NCI-H1092 treated with DMSO at 0.1 percent for 48 hours (cell line): ENCODE data around the gene STK36.

Experiments
- DNase-seq: peaks from one replicate; lab custom pipeline; 2025; lab: John Stamatoyannopoulos, UW

The STK36 gene, protein sequence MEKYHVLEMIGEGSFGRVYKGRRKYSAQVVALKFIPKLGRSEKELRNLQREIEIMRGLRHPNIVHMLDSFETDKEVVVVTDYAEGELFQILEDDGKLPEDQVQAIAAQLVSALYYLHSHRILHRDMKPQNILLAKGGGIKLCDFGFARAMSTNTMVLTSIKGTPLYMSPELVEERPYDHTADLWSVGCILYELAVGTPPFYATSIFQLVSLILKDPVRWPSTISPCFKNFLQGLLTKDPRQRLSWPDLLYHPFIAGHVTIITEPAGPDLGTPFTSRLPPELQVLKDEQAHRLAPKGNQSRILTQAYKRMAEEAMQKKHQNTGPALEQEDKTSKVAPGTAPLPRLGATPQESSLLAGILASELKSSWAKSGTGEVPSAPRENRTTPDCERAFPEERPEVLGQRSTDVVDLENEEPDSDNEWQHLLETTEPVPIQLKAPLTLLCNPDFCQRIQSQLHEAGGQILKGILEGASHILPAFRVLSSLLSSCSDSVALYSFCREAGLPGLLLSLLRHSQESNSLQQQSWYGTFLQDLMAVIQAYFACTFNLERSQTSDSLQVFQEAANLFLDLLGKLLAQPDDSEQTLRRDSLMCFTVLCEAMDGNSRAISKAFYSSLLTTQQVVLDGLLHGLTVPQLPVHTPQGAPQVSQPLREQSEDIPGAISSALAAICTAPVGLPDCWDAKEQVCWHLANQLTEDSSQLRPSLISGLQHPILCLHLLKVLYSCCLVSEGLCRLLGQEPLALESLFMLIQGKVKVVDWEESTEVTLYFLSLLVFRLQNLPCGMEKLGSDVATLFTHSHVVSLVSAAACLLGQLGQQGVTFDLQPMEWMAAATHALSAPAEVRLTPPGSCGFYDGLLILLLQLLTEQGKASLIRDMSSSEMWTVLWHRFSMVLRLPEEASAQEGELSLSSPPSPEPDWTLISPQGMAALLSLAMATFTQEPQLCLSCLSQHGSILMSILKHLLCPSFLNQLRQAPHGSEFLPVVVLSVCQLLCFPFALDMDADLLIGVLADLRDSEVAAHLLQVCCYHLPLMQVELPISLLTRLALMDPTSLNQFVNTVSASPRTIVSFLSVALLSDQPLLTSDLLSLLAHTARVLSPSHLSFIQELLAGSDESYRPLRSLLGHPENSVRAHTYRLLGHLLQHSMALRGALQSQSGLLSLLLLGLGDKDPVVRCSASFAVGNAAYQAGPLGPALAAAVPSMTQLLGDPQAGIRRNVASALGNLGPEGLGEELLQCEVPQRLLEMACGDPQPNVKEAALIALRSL (N-terminal part only)

DNA sequence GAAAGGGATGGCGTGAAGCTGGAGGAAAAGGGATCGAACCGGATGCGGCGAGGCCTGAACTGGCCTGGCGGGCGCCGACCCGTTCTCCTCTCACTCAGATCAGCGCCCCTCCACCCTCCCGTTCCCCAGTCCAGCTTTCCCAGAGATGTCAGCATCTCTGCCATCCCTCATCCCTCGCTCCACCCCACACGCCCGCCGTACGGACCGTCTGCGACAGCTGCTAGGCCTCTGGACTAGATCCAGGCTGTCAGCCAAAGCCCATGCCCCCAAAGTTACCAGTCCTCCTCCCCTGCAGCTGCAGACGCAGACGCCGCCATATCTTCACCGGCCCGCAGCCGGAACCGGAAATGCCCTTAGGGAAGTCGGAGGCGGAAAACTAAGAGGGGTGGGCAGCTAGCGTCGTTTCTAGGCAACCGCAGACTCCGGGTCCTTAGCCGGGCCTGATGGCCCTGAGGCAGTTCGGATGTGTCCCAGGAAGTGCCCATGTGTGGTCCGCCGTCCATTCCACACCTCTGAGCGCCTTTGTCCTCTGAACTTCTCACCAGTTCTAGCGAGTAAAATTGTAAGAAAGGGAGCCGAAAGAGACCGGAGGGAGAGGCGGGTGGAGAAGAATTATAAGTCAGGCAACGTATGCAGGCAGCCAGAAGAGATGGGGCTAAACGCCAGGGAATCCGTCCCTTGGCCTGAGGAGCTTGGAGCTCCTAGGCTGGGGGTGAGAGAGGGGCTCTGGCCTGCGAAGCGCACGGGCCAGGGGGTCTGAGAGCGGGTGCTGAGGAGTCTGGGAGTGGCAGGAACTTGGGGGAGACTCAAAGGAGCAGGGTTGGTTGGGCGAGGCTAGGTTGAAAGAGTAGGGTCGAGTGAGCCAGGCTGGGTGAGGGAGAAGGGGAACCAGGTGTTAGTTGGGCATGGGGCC lies at the start of gene STK36, which contains the start of gene RNF25:
STK36 (plus strand) TSS at position 433 of the 913 bp plus-strand sequence. CDS start 744 bp downstream, outside the sequence.
RNF25 (minus strand) TSS at position 349 of the 913 bp plus-strand sequence; CDS start at position 317, 32 bp downstream.
- DNase-seq = peak; percentile 86

DNA sequence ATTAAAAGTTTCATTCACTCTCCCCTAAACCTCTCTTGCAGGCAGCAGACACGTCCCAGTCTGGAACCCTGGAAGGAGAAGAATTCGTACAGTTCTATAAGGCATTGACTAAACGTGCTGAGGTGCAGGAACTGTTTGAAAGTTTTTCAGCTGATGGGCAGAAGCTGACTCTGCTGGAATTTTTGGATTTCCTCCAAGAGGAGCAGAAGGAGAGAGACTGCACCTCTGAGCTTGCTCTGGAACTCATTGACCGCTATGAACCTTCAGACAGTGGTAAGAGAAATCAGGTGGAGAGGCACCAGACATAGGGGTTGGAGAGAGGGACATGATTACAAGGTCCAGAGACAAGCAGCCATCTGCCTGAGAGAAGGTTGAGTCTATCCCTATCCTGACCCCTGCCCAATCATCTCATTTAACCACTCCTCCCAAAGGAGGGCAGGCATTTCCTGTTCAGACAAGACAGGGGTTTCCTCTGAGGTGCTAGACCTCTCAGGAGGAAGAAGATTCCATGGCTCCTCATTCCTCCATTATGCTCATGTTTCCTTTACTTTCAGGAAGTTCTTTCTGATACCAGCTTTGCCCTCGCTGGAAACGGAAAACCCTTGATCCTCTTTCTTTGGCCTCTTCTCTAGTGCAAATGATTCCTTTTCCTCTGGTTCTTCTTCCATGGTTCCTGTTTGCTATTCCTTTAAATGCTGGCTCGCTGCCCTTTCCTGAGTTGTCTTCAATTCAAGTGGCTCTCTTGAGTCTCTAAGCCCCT lies 49.1 kb upstream of the STK36 start:
- DNase-seq = no peak

DNA sequence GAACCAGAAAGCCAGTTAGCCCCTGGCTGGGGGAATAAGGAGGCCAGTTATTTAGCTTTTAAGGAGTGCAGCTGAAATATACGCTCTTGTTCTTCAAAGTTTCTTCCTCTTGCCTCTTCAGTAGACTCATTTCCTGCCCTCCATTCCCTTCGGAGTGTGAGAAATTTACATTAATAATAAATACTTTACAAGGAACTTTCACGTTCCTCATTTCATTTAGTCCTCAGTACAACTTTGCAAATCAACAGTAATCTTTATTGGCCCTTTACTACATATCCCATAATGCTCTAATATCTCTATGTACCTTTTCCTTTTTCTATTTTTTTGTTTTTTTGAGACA lies 48.5 kb upstream of the STK36 start:
- DNase-seq = no peak

DNA sequence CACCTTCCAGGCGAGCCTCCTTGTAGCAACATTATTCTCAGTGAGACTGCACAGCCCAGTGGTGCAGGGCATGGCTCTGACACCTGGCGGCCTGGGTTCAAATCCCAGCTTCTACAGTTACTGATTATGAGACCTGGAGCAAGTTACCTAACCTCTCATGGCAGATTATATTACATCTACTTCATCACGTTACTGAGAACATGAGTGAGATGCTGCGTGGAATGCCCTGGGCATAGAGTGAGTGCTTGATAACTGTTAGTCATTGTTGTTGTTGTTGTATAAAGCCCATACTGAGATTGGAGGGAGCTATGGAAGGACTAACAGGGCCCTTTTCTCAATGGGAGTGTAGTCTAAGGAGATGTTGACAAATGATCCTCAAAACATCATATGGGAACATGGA lies 45.5 kb upstream of the STK36 start:
- no peak for DNase-seq

DNA sequence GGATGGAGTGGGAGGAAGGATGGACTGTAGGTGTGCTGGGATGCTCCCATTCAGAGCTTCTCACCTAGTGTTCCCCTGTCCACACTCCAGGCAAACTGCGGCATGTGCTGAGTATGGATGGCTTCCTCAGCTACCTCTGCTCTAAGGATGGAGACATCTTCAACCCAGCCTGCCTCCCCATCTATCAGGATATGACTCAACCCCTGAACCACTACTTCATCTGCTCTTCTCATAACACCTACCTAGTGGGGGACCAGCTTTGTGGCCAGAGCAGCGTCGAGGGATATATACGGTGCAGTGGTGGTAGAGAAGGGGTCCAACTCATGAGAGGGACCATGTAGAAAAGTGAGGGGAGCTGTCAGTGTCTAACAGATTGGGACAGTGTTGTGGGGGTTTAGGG lies 43.9 kb upstream of the STK36 start:
- DNase-seq = no peak

DNA sequence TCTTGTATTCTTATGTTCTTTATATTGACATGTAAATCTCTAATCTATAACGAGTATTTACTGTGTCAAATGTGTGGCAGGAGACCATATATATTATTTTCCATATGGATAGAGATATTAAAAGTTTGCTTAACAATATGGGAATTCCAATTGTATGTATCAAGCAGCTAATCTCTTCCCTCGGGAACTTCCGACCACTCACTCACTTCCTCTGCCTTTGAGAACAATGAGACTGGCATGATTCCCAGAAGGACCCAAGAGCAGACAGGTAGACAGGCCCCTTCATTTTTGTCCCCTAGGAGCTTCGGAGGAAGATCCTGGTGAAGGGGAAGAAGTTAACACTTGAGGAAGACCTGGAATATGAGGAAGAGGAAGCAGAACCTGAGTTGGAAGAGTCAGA lies 40.0 kb upstream of the STK36 start:
- no peak for DNase-seq

DNA sequence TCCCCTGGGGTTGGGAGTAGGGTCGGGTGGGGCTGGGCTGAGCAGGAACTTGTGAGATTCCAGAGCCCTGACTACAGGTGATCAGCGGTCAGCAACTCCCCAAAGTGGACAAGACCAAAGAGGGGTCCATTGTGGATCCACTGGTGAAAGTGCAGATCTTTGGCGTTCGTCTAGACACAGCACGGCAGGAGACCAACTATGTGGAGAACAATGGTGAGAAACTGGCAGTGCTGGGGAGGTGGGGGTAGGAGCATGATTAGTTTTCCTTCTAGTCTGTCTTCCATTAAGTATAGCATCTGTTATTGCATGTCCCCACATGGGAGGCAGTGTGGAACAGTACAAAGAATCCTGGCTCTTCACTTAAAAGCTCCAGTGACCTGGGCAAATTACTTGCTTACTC lies 36.2 kb upstream of the STK36 start:
- DNase-seq = no peak

DNA sequence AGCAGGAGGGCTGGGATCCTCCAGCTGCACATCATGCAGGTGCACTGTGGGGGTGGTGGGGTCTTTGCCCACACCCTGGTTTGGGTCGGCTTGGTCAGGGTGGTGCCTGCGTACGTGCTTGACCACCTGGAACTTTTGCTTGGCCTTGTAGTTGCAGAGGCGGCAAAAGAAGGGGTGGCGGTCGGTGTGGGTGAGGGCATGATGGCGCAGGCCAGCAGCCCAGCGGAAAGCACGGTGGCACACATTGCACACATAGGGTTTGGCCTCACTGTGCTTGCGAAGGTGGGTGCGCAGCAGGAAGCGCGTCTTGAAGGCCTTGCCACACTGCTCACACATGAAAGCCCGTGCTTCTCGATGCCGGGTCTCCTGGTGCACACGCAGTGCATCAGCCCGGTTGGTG lies 33.5 kb upstream of the STK36 start:
- DNase-seq = no peak

DNA sequence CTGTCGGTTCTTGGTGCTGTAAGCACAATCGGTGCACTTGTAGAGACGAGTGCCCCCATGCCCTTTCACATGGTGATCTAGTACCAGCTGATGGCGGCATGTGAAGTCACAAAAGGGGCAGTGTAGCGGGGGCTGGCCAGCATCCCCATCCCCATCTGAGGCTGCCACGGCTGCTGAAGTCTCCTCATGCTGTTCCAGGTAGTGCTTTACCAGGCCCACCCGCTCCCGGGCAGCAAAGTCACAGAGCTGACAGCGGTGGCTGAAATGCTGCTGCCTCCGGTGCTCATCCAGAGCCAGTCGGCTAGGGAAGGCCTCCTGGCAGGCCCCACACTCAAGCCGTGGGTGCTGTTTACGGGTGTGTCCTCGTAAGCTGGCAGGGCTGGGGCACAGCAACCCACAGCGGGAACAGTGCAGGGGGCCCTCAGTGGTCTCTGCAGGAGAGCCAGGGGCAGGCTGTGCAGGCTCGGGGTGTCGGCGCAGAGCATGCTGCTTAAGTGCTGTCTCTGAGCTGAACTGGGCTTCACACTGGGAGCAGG lies 29.7 kb upstream of the STK36 start:
- DNase-seq = no peak

DNA sequence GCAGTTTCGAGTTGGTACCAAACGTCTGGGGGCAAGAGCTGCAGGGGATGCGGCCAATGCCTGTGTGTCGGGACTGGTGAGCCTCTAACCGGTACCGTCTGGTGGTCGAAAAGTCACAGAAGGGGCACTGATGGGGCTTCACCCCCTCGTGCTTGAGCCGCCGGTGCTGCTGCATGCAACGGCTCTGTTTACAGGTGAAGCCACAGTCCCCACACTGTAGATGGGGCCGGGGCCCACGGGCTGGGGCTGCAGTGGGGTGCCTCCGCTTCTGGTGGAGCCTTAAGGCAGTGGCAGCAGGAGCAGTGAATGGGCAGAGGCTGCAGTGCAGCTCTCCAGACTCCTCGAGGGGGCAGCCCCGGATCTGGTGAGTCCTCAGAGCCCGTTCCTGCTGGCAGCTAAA lies 29.1 kb upstream of the STK36 start:
- no peak for DNase-seq

DNA sequence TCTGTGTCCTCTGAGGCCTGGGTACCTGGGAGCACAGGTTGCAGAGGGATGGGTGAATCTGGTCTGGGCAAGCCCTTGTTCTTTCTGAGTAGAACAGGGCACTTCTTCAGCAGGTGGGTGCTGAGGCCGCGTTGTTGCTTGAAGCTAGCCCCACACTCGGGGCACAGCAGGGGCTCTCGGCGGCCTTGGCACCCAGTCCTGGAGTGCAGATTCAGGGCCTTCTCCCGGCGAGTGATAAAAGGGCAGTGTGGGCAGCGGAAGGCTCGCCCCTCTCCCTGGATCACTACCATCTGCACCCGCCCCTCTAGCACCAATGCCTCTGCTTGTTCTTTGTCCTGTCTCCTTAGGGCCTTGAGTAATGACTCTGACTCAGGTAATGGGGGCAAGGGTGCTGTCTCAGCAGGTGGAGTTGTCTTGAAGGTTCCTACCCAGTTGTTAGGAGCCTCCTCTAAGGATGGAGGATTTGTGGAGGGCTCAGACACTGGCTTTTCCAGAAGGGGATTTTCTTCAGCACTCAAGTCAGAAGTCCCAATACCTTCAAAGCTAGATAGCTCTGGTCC lies 28.1 kb upstream of the STK36 start:
- no peak for DNase-seq

DNA sequence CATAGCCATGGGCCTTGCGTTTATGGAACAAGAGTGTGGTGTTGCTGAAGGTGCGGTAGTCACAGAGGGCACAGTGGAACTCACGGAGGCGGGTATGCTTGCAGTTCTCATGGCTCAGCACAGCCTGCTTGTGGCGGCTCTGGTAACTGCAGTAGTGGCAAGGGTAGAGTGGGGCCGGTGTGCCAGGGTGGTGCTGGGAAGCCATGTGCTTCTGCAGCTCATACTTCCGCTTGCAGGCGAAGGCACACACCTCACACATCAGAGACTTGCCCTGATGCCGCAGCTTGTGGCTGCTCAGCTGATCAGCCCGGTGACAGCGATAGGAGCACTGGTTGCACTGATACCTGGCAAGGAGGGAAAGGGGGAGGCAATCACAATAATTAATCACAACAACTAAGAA lies 27.2 kb upstream of the STK36 start:
- DNase-seq = no peak

DNA sequence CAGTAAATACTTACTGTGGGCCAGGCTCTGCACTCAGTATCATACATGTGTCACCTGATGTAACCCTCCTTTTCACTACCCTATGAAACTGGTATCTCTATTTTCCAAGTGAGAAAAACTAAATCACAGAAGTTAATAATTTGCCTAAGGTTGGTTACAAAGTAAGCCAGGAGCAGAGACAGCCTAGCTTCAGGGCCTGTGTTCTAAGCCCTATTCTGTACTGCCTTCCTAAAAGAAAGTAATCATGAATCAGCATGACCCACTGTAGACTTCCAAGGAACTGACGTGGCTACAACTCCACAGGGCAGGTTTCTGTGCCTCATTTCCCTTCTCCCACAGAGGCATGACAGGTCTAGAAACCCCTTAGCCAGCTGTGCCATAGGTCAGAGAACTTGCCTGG lies 26.8 kb upstream of the STK36 start:
- no peak for DNase-seq

DNA sequence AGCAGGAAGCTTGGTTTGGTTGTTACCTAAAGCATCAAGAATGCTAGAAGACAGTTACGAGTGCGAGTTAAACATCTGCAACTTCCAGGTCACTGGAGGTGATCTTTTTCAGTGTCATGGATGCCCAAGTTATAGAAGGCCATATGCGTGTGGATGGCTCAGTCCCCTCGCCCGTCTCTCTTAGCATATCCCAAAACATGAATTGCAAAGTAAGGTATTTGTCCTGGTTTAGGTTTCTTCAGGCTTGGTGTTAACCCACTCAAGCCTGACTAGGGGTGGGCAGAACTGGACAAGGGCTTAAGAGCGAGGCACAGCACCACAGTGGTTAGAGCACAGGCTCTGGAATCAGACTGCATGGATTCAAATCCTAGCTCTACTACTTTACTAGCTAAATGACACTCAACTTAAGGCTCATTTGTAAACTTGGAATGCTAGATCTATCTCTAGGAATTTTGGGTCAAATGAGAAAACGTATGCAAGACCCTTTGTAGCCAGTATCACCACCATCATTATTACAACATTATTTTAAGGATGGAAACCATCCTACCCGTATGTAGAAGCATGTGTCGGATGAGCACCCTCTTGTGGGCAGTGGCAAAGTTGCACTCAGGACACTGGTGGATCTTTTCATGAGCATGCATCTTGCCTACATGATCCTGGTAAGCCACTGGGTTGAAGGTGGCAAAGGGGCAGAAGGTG lies 23.6 kb upstream of the STK36 start:
- DNase-seq = peak; percentile 12

DNA sequence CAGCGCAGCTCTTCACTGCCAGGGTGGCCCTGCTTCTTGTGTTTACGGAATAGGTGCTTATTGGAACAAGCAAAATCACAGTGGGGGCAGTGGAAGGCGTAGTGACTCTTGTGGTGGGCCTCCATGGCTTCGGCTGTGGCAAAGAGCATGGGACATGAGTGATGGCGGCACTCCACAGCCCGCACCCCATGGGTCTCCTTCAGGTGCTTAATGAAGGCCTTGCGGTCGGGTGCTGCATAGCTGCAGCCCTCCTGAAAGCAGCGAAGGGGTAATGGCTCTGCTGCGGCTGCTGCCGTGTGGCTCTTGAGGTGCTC lies 23.1 kb upstream of the STK36 start:
- no peak for DNase-seq

DNA sequence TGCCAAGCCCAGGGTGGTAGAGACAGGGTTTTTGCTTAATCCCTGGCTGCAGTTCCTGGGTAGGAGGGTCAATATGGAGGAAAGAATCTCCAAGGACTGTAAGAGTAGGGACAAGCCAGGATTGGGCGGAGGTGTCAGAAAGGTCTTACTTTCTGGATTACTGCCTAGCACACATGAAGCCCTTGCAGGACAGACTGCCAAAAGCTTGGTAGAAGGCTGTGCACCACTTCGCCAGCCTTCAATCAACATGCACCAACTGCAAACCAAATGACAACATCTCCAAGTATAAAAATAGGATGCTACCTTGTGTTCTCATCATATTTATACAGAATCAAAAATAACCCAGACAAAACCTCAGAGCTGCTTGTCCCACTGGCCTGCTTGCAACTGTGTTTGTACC lies 16.1 kb upstream of the STK36 start:
- no peak for DNase-seq

DNA sequence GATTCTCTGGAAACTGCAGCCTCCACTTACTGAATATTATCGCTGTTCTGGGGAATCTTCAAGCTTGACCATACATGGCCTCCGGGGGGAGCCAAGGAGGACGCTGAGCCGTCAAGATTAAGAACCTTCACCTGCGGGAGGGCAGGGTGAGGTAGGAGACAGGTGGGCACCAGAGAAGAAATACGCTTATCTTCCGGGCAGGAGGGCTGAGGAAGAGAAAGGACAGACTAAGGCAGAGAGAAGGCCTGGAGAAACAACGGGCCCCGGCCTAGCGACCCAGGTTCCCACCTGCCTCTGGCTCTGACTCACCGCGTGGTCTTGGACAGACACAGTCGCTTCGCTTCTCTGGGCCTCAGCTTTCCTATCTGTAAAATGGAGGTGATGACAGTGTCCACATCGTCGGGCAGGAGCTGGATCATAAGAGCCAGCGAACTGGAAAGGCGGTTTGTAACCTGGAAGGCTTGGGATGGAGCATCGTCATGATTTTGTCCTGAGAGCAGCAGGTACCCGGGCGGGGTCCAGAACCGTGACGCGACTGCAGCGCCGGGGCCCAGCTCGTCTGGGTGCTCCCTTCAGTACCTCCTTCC lies 13.1 kb upstream of the STK36 start:
- DNase-seq = peak; percentile 11

DNA sequence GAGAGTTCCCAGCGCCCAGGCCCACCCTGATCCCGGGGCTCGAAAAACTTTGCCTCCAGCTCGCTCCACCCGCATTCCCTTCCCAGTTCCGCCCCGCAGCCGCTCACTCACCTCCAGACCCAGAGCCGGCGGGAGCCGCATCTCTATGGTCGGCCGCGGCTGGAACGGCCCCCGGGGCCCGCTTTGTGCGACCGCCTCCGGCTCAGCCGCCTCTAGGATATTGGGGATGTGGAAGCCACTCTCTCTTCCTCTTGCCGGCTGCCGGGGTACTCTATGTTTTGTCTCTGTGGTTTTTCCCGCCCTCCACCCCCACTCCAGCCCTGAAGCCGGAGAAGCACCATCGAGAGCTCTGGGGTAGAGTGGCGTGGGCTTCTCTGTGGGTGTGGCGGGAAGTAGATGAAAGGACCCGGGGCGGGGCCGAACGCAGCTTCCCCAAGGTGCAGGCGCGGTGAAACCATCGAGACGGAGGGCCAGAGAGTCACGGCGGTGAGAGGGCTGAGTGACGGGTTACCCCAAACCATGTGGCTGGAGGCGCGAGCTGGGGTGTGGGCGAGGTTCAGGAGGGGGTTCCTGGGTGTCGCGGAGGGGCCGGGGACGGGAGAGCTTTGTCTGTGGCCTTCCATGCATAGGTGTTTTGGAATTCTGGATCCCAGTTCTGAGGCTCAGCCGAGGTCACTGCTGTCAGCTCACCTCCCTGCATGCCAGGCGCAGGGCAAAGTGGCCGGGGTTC lies 12.5 kb upstream of the STK36 start, which contains the start of the genes BCS1L and ZNF142:
BCS1L (plus strand) TSS at position 426 of the 730 bp plus-strand sequence. CDS start 1,305 bp downstream, outside the sequence.
ZNF142 (minus strand) TSS at position 366 of the 730 bp plus-strand sequence. CDS start 3,194 bp downstream, outside the sequence.
- peak; percentile 86 for DNase-seq
